H4 (cell line): ENCODE data around the gene DHDDS. TPM values are rescaled to one million over a fixed set of nuclear protein-coding genes. Genes with fewer than 3 reads are reported as not detected.
A peak's percentile ranks its signal among the peaks of the same experiment; 100 is the strongest.
"Not testable (repeated sequence)": the region's sequence is repeated elsewhere in the genome, so short reads cannot be mapped to it uniquely, and the experiment has no call there.

Source experiments
- DNase-seq: peaks from one replicate; pipeline ENCODE4 v3.0.0-alpha.2; 2015; ENCODE audit warnings: low spot score
- total RNA-seq: library from RNA; depleted of rRNA; stranded (reverse); fragments of >200 nt; shearing (Covaris generic); gene quantifications from 2 replicates; pipeline ENCODE4 v1.2.3, GENCODE V29; 2014; rRNA removed

Gene DHDDS
- total RNA-seq, 1 experiment from 2014 or later: 24.6 TPM

DNA sequence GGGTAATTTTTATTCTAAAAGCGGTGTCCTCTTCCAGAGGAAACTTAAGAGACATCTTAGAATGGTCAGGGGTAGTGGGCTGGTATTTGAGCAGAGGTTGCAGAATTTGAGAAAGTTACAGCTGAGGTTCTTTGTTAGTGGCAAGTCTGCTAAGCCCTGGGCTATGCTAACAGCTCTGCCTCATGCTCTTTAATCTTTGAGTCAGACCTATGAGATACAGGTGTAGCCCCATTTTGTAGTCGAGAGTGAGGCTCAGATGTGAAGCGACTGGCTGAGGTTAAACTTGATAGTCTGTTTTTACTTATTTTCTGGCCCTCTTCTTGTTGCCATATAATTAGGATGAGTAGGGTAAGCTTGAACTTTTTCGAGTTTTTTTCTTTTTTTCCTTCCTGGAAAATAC lies 44.8 kb downstream of the DHDDS start:
- DNase-seq: no peak

DNA sequence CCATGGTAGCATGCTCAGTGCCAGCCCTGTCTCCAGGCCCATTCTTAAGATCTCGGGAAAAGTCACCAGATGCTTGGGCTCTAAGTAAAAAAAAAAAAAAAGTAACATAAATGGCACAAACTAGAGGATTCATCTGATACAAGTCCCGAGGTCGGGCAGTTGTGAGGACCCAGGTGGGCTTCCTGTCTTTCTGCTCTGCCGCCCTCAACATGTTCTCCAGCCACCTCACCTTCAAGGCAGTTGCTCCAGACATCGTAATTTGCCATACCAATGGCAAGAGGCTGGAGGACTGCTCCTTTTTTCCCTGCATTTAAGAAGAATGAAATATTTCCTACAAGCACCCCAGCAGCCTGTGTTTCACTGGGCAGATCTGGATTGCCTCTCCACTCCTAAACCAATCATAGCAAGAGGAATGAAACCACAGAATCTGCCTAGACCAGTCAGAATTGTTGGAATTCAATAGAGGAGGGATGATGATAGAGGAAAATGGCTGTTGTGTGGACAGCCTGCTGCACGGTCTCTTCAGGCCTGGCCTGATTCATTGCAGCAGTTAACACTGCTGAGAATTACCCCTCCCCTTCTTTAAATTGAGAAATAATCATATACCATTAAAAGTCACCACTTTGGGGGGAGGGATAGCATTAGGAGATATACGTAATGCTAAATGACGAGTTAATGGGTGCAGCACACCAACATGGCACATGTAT lies 45.5 kb downstream of the DHDDS start:
- peak; percentile 27 for DNase-seq

DNA sequence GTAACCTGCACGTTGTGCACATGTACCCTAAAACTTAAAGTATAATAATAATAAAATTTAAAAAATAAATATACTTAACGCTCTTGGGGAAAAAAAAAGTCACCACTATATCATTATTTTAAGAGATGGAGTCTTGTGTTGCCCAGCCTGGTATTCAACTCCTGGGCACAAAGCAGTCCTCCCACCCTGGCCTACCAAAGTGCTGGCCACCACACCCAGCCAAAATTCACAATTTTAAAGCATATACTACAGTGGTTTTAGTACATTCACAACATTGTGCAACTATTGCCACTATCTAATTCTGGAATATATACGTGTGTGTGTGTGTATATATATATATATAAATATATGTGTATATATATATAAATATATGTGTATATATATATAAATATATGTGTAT lies 46.0 kb downstream of the DHDDS start:
- no peak for DNase-seq

DNA sequence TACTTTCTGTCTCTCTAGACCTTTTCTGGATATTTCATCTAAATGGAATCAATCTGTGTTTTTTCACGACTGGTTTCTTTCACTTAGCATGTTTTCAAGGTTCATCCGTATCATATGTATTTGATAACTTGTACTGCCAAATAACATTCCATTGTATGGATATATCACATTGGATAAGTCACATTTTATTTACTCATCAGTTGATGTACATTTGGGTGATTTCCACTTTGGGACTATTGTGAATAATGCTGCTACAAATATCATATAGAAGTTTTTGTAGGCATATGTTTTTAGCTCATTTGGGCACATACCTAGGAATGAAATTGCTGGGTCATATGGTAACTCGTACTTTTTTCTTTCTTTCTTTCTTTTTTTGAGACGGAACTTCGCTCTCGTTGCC lies 46.9 kb downstream of the DHDDS start:
- DNase-seq: no peak

DNA sequence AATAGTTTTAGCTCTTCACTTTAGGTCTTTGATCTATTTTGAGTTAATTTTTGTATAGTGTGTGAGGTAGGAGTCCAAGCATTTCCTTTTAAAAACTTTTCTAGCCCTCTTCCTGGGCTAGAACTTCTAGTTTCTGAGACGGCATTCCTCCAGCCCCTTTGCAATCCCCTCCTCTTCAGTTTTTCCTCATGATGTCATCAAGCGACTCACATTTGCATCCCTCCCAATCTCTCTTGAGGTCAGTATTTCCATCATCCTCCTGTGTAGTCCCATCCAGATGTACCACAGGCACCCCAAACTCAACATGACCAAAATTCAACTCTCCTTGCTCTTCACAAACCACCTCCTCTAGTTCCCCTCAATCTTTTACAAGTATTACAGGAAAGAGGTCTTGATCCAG lies 50.8 kb downstream of the DHDDS start:
- DNase-seq: no peak

DNA sequence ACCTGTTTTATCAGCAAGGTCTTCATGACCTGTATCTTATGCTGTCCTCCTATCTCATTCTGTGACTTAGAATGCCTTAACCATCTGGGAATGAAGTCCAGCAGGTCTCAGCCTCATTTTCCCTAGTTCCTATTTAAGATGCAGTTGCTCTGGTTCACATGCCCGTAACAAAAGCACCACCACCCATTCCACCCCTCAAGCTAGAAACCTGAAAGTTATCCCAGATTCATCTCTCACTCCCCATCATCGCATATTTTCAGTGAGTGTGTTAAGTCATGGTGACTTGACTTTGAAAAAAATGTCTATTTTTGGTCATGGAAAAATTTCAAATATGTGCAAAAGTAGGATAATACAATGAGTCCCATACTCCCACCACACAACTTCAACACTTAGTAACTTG lies 51.9 kb downstream of the DHDDS start:
- DNase-seq: no peak

DNA sequence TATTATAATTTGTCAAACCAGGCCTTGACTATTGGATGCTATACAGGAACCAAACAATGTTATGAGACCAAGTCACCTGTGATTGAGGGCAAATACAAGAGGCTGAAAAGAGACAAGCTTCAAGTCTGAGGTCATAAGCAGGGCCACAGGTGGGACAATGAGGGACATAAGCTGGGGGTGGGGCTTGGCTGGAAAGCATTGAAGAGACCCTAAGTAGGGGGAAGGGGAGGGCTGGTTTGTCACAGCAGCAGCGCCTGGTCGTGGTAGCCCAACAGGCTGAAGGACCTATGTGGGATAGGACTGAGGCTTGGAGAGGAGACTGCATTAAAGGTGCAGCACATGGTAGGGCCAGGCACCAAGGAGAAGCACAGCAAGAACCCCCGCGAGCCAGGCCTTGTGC lies 58.0 kb downstream of the DHDDS start:
- no peak for DNase-seq

DNA sequence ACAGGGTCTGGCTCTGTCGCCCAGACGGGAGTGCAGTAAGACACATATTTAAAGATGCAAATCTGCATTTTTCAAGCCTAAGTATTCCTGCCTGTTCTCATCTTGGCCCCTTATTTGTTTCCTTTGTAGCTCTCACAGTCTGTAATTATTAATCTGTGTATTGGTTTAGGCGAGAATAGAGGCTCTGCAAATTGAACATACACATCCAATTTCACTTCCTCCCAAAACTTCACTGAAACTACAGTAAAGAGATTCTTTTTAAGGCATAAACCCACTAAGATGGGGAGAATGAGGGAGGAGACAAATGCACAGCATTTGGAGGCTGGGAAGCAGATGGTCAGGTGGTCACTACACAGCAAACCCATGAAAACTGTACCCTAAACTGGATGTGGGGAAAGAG lies 61.1 kb downstream of the DHDDS start:
- DNase-seq: no peak

DNA sequence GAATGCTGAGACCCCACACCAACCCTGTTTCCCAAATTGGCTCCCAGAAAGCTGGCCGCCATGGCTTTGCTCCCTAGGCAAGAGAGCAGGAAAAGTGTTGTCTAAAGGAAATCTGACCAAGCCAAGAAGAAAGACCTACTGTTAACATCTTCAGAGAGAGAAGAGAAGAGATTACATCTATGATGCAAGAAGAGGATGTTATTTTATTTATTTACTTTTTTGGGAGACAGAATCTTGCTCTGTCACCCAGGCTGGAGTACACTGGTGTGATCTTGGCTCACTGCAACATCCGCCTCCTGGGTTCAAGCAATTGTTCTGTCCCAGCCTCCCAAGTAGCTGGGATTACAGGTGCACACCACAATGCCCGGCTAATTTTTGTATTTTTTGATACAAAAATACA lies 61.8 kb downstream of the DHDDS start:
- DNase-seq: no peak

DNA sequence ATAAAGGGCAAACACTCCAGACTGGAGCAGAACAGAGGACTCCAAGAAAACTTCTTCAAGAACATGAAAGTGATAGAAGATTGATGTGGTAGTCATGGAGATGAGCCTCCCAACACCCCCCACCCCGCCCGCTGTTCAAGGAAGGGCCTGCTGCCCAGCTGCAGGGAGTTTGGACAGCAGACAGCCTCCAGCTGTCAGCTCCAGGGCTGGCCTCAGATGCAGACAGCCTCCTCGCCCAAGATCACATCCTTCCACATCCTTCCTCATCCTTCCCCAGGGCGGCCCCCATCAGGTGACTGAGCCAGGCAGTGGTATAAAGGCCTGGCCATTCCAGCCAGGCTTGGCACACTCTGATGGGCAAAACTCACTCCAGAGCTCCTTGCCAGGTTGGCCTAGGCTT lies 64.7 kb downstream of the DHDDS start:
- no peak for DNase-seq

DNA sequence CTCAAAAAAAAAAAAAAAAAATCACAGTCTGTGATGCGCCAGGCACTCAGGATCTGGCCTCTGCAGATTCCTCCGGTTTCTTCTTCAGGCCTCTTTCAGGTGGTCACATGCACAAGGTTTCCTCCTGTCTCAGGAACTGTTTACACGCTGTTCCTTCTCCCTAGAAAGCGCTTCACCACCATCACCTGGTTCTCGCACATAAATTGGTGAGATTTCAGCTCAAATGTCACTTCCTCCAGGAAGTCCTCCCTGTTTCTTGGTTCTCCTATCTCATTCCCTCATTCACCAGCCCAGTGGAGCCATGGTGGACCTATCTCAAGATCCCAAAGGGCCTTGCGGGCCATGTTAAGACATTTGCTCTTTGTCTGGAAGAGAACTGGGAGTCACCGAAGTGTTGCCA lies 66.8 kb downstream of the DHDDS start:
- no peak for DNase-seq

DNA sequence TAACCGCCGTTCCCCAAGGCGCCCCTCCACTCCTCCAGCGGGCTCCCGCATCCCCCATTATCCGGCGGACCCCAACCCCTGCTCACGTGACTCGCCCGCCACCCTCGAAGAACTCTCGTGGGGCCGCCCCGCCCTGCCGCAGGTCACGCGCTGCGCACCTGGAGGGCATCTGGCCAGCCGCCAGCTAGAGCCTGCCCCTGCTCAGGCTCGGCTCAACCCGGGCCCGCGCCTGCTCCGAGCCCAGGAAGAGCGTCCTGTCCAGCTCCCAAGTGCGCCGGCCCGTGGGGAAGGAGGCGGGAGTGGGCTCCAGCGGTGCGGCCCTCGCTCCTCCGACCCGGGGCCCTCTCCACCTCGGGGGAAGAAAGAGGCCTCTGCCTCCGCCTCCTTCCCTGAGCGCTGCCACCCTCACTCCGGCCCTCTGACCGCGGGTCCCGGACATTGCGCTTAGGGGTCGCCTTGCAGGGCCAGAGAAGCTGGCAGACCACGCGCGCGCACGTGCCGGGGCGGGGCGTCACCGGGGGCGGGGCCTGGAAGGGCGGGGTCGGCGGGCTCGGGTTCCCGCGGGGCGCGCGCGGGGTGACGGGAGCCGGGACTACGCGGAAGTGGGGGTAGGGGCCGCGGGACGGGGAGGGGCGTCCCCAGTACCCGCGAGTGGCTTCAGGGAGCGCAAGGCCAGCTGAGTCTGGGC lies 68.5 kb downstream of the DHDDS start:
- DNase-seq: peak; percentile 64

DNA sequence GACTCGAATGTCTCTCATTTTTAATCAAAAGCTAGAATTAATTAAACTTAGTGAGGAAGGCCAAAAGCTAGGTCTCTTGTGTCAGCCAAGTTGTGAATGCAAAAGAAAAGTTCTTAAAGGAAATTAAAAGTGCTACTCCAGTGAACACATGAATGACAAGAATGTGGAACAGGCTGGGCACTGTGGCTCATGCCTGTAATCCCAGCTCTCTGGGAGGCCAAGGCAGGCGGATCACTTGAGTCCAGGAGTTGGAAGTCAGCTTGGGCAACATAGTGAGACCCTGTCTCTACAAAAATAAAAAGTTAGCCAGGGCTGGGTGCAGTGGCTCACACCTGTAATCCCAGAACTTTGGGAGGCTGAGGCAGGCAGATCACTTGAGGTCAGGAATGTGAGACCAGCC lies 78.6 kb downstream of the DHDDS start:
- not testable (repeated sequence) for DNase-seq

DNA sequence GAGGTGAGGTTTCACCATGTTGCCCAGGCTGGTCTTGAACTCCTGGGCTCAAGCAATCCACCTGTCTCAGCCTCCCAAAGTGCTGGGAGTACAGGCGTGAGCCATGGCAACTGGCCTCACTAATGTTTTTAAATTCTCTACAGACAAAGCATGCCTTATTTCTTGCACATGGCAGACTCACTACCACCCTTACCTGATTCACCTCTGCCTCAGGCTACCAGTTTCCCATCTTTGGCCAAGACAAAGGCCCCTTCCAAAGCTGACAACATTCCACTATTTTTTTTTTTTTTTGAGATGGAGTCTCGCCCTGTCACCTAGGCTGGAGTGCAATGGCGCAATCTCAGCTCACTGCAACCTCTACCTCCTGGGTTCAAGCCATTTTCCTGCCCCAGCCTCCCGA lies 83.7 kb downstream of the DHDDS start:
- not testable (repeated sequence) for DNase-seq

DNA sequence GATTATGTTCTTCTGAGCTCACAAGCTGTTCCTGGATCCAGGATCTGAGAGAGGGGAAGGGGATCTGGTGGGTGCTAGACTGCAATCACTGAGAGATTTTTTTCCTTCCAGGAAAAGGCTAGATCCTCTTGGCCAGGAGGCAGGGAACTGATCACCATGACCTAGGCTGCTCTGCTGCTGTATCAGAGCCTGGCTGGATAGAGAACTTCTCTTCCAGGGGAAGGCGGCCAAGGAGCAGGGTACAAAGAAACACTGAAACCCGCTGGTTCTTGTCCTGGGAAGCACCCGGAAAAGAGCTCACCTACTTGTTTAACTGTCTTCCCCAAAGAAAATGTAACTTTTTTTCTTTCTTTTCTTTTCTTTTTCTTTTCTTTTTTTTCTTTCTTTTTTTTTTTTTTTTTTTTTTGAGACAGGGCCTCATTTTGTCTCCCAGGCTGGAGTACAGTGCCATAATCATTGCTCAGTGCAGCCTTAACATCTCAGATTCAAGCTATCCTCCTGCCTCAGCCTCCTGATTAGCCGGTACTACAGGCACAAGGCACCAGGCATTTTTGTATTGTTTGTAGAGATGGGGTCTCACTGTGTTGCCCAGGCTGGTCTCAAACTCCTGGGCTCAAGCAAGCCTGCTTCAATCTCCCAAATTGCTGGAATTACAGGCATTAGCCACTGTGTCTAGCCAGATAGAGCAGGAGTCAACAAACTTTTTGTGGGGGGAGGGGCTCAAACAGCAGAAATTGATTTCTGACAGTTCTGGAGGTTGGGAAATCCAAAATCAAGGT lies 85.1 kb downstream of the DHDDS start:
- no peak for DNase-seq

DNA sequence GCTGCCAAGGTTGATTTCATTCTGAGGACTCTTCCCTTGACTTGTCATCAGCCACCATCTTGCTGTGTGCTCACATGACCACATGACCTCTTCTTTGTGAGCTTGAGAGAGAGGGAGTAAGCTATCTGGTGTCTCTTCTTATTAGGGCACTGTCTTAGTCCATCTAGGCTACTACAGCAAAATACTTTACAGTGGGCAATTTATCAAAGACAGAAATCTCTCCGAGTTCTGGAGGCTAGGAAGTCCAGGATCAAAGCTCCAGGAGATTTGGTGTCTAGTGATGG lies 85.6 kb downstream of the DHDDS start:
- no peak for DNase-seq

DNA sequence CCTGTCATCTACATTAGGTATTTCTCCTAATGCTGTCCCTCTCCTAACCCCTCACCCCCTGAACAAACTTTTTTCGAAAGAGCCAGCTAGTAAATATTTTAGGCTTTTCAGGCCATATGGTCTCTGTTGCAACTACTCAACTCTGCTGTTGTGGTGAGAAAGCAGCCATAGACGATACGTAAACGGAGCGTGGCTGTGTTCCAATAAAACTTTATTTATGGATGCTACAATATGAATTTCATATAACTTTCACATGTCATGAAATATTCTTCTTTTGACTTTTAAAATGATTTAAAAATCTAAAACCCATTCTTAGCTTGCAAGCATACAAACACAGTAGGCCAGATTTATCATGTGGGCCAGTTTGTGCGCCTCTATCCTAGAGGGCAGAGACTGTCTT lies 86.2 kb downstream of the DHDDS start:
- DNase-seq: no peak

DNA sequence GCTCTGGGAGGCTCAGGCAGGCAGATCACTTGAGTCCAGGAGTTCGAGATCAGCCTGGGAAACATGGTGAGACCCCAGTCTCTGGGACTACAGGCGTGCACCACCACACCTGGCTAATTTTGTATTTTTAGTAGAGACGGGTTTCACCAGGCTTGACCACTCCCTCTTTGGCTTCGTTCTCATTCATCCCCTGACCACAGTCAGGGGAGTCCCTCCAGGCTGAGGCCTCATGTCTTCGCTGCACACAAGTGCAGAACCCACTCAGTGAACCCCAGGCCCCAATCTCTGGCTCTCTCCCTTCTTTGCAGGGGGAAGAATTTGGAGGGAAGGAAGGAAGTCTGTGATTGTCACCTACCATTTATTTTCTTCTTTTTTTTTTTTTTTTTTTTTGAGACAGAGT lies 88.2 kb downstream of the DHDDS start:
- no peak for DNase-seq

Other genes starting within 250 kb of the DHDDS start
- not detected in 2 replicates for gene CATSPER4, start 241.7 kb upstream of the DHDDS start, total RNA-seq
- 18.1 and 21.3 TPM in 2 replicates for gene CEP85, start 198.1 kb upstream of the DHDDS start, total RNA-seq
- gene SH3BGRL3, start 152.2 kb upstream of the DHDDS start, total RNA-seq: 77.7 and 126 TPM in 2 replicates
- gene UBXN11, start 125.7 kb upstream of the DHDDS start, total RNA-seq: 0.74 and 3.8 TPM in 2 replicates
- 3.0 TPM in 1 of 2 replicates, not detected in the other for gene CD52, start 114.4 kb upstream of the DHDDS start, total RNA-seq
- gene CRYBG2, start 78.2 kb upstream of the DHDDS start, total RNA-seq: not detected in 2 replicates
- not detected in 2 replicates for gene ZNF683, start 59.6 kb upstream of the DHDDS start, total RNA-seq
- not detected in 2 replicates for gene LIN28A, start 21.5 kb upstream of the DHDDS start, total RNA-seq
- gene HMGN2, start 40.1 kb downstream of the DHDDS start, total RNA-seq: 955 and 1,224 TPM in 2 replicates
- 34.5 and 36.4 TPM in 2 replicates for gene RPS6KA1, start 97.4 kb downstream of the DHDDS start, total RNA-seq